Body of pancreas (tissue), 4 donors: Measurements from ENCODE around the gene PKP4.

Experiments used
- POLR2A ChIP-seq, 3 donors: fragments of 450-650 bp; IDR thresholded peaks; one replicate each; pipeline ENCODE4 v1.6.1; 2016; ENCODE audit warnings: antibody characterized with exemption in 3 of 3, mild to moderate bottlenecking in 2 of 3
- TF ChIP-seq, protein P1 (sequence below), 7 experiments: fragments of 450-650 bp in 4 of 7; fragments of 200-600 bp in 3 of 7; sonication (generic) in 3 of 7; IDR thresholded peaks; one replicate each; pipeline ENCODE4 v1.5.1; 2016 to 2019; ENCODE audit warnings: antibody characterized with exemption in 7 of 7

DNA sequence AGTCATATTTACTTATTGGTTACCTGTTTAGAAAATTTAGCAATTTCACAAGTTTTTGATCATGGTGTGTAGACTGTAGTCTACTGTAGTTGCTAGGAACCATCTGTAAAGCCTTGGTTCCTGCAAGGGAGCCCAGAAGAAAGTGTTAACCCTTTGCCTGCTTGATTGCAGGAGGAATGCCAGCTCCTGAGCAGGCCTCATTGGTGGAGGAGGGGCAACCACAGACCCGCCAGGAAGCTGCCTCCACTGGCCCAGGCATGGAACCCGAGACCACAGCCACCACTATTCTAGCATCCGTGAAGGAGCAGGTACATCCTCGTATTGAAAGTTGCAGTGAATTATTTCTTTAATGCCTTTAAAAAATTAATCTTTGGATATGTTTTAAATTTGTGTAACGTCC is 76.3 kb downstream of the PKP4 start:
- TF ChIP-seq, protein P1, sequence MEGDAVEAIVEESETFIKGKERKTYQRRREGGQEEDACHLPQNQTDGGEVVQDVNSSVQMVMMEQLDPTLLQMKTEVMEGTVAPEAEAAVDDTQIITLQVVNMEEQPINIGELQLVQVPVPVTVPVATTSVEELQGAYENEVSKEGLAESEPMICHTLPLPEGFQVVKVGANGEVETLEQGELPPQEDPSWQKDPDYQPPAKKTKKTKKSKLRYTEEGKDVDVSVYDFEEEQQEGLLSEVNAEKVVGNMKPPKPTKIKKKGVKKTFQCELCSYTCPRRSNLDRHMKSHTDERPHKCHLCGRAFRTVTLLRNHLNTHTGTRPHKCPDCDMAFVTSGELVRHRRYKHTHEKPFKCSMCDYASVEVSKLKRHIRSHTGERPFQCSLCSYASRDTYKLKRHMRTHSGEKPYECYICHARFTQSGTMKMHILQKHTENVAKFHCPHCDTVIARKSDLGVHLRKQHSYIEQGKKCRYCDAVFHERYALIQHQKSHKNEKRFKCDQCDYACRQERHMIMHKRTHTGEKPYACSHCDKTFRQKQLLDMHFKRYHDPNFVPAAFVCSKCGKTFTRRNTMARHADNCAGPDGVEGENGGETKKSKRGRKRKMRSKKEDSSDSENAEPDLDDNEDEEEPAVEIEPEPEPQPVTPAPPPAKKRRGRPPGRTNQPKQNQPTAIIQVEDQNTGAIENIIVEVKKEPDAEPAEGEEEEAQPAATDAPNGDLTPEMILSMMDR (IDR thresholded peaks at IDR 0.05), result no peak
- no peak for TF ChIP-seq POLR2A (IDR thresholded peaks at IDR 0.05)
